T-helper 1 cell treated with Interleukin-12 subunit alpha and Interleukin-12 subunit beta and Interleukin-4 antibody, amounts not matched to agents 30 ng/mL and 1 ng/mL, for 36 hours (primary cell): Measurements from ENCODE around the gene PLEK. TPM values are rescaled to one million over a fixed set of nuclear protein-coding genes. Genes with fewer than 3 reads are reported as not detected.

Experiments used
- intact Hi-C: fragments of 100-400 bp; cut with micrococcal nuclease; formaldehyde crosslinking; loops from one replicate; pipeline ENCODE4 v1.15.1; 2024
- total RNA-seq: library from RNA; stranded (reverse); gene quantifications from 2 replicates; pipeline ENCODE4 v1.2.3, GENCODE V29; 2022

The PLEK gene
- total RNA-seq, 1 donor from 2014 or later, result 3.9 TPM

DNA sequence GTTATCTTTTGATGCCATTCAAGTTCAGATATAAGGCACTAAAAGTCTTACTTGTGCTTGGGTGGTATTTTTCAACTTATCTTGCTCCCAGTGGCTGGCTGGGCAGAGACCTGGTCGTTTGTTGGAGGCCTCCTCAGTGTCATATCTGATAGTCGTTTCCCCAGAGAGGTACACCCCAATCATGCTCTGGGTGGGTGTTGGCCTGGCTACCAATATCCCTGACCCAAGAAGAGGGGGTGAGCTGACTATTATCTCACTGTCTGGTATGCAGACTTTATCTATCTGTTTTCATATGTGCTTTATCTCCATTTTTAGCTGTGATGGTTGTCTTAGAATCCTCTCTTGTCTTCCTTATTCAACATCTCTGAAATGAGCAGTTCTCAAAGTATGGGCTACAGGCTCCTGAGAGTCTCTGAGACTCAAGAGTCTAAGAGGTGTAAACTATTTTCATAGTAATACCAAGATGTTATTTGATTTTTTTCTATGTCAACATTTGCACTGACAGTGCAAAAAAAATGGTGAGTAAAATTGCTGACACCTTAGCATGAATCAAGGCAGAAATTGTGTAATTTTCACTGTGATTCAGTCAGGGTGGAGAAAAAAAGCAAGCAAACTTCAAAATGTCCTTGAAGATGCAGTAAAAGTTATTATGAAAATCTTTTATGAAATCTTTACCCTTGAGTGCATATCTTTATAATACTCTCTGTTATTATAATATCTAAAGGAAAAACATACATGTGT is 12.3 kb upstream of the PLEK start:
- intact Hi-C loops, result no loop called here

DNA sequence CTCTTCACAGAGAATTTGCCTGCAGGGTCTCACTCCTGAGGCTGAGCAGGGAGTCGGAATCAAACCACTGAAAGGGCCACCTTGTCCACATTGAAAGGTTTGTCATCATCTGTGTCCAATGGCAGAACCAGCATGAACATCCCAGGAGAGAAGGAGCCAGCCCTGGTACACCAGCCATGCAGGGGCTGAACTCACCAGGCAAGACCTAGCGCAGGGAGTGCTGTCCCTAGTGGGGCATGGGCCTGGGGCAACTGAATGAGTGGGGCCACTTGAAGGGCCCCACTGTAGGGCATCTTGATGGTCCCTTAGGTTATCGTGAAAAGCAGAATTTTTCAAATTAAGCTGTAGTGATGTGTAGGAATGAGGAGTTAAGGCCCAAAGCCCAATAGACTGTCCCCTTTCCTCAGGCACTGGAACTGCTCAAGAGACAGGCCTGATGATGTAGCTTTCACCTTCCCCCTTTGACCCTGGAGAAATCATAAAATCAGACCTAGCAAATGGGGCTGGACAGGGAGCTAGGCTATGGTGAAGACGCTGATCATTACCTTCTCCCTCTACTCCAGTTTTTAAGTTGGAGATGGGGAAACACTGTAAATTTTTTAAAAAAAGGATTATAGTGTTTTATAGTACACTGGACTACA is 8.4 kb upstream of the PLEK start:
- intact Hi-C loops, result no loop called here

DNA sequence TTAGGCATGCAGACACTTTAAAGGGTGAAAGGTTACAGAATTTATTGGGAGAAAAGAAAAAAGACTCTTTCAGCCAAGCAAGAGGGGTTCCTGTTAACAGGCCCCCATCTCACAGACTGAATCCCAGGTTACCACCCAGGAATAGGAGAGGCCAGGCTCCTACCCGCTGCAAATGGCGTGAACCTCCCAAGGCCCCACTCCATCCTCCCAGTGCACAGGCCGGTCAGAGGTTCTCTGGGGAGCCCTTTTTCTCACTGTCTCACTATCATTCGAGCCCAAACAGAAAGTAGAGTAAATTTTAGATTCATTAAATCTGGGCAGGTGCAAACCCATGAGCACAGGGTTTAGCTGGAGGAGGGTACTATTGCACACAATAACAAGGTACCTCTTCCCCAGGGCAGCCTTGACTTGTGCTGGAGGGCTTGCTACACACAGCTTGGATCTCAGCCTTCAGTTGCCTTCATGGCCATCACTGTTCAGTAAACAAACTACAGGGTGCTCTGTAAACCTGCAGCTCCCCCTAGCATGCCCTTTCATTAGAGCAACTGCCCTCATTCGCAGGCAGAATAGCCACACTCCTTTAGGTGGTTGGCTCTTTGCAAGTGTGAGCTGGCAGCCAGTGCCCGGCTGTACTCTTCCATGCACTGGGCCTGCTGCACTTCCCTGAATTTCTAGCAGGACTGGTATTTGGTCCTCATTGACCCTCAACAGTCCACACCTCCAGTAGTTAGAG is 7.3 kb upstream of the PLEK start:
- intact Hi-C loops, result no loop called here

DNA sequence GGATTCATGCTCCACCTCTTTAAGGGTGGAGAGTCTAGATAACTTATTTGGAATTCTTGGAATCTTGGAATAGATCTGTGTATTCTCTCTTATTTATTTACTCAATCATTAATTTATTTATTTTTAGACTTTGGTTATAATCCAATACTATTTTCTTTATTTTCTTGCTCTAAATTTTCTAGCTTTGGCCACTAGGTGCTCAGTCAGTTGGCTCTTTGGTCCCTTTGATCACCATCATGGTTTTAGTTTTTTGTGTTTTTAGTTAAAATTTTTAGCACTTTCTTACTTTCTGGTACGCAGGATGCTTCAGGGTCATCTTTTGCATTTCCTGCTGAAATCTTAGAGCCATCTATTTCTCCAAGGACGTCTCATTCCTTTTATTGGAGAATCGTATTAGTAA is 5.2 kb upstream of the PLEK start:
- intact Hi-C loops, result loop anchor here (5.0 kb wide), 2 partner anchors 162 to 1027 kb away; partner anchors contain the start of gene GFPT1

DNA sequence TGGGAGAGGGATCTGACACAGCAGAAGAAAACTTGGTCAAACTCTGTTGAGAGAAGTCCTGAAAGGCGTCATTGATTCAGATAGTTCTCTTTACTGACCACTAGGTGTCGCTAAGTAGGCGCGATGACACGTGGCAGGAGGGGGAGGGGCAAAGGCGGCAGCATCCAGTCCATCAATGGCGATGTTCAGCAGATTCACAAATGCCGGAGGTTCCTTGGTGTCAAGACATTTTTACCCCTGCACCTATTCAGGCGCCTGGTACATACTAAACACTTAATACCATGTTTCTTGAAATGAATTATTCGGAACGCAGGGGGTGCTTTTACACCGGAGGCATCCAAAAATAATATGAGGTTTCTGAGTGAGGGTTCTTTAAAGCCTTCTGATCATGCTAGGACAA is 3.0 kb upstream of the PLEK start:
- intact Hi-C loops, result loop anchor here (1.0 to 5.0 kb wide), 10 partner anchors 9 to 1025 kb away; partner anchors contain the start of genes C1D and GFPT1

DNA sequence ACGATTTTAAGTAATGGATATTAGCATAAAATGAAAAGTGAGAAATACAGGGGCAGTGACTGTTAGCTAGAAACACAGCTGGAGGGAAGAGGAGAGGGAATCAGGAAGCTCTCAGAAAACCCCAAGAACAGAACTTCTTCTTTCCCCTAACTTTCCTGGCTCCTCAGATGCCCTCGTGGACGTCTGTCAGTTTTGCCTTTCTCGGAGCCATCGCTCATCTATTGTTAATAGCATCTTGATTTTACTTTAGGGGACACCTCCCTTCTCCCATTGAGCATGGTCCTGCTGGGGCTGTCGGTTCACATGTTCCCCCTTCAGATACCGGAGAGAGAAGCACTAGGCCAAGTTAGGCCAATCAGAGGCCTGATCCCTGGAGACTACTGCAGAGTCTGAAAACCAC is 2.3 kb upstream of the PLEK start:
- intact Hi-C loops, result loop anchor here (1.0 to 5.0 kb wide), 10 partner anchors 9 to 1025 kb away; partner anchors contain the start of genes C1D and GFPT1

DNA sequence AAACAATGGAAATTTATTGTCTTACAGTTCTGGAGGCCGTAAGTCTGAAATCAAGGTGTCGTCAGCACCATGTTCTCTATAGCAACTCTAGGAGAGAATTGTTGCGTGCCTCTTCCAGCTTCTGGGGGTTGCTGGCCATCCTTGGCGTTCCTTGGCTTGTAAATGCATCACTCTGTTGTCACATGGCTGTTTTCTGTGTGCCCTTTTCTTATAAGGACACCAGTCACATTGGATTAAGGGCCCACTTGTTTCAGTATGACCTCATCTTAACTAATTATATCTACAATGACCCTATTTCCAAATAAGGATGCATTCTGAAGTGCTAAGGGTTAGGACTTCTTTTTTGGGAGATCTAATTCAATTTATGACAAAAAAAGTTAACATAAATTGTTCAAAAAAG is 1.4 kb upstream of the PLEK start:
- intact Hi-C loops, result loop anchor here (2.0 to 5.0 kb wide), 5 partner anchors 113 to 1024 kb away; partner anchors contain the start of gene GFPT1

DNA sequence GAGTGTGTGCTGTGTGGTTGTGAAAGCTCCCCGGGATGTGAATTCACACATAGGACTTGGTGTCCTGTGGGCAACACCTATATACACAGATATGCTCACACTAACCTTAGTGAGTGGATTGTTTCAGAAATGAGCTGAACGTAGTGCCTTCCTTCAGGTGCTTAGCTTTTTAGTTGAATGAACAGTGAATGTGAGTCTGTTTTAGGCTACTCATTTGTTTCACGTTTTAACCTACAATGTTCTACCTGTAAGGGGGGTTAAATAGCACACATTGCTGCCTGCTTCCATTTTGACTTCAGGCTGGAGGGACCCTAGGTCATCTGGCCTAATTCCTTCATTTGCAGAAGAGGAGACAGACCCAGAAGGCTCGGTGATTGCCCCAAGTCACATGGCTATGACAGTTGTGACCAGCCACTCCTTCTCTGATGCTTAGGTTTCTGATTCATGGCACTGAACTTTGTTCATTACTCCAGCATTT is 1.0 kb downstream of the PLEK start:
- intact Hi-C loops, result no loop called here

DNA sequence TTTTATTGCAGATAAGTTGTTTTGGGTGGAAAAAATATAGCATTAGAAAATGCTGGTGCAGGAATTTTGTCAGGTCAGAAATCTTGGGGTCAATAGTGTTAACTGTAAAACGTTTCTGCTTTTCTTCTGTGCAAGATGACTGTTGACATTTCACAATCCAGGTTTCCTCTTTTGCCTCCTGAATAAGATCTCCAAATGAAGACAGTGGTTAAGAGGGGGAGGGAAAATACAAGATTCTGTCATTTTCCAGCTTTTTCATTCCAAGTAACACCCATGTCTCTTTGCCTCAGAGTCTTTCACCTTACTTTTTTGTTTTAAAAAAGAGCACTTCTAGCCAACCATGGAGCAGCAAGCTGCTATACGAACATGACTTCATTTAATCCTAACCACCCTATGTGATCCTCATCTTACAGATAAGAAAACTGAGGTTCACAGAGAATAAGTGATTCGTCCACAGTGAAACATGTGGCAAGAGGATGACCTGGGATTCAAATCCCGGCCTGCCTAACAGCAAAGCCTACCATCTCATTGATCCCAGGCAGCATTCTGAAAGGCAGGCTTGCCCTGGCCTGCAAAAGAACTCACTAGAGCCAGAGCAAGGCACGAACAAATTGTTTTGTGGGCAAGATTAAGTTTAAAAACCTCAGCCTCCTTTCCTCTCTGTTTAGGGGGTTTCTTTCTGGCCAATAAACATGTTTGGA is 3.0 kb downstream of the PLEK start:
- intact Hi-C loops, result no loop called here

DNA sequence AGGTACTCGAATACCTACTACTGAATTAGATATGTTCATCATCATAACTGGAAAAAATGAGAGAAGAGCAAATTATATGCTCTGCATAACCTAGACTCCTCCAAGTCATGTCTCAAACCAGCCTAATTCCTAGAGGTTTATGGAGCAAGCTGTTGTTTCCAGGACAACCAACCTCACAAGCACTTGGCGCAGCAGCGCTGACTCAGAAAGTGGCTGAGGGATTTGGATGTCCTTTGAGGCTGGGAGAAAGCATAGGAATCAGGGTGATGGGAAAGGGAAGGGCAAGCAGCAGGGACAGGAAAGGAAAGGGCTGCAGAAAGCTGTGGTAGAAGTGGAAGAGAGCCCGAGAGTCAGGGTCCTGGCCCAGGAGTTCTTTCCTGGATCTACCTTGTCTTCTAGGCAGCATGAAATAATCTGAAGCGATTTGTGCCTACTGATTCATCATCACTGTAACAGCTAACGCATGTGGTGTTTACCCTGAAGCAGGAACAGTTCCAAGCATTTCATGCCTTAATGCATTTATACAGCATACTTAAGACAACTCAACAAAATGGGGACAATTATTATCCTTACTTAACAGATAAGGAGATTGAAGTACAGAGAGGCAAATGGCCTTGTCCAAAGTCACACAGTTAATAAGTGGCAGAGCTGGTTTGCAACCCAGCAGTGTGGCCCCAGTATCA is 3.7 kb downstream of the PLEK start:
- intact Hi-C loops, result no loop called here

DNA sequence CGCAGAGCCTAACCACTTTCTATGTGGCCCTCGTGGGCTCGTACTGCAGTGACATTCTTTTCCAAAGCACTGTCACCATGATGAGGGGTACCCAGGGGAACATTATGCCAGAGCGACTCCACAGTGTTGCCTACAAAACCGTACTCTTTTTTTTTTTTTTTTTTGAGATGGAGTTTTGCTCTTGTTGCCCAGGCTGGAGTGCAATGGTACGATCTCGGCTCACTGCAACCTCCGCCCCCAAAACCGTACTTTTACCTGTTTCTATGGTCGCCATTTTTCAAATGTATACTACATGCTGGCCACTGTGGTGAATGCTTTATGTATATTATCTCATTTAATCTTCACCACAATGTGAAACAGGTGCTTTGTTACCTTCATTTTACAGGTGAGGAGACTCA is 4.3 kb downstream of the PLEK start:
- intact Hi-C loops, result no loop called here

DNA sequence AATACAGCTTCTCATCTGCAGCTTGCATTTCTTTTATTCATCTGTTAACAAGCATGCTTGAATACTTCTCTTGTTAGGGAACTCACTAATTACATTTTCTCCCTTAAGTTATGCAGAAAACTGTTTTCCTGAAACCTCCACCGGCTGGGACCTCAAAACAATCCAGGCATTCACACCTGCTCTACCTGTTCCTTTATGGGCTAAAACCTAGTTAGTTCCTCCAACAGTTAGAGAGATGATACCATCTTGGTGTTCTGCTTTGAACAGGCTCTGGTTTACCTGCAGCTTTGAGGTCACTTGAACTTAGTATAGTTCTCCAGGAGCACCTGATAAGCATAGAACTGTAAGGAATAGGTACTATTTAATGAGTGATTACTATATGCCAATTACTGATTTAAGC is 6.1 kb downstream of the PLEK start:
- intact Hi-C loops, result loop anchor here (1.0 to 10.0 kb wide), 5 partner anchors 8 to 366 kb away; no protein-coding TSS in a partner anchor

DNA sequence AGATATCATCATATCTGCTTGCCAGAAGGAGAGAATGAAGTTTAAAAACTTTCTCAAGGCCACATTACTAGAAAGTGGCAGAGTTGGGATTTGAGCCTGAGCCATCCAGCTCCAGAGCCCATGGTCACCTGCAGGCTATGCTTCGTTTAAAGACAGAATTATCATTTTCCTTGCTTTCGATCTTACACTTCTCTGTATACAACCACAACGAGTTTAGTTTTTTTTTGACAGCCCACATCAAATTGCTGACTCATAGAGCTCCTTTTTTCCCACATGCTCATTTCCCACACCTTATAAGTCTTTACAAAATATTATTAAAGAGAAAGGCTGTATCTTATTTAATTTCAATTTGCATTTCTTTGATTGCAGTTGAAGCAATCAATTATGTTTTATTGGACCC is 6.5 kb downstream of the PLEK start:
- intact Hi-C loops, result loop anchor here (1.0 to 10.0 kb wide), 5 partner anchors 8 to 366 kb away; no protein-coding TSS in a partner anchor

DNA sequence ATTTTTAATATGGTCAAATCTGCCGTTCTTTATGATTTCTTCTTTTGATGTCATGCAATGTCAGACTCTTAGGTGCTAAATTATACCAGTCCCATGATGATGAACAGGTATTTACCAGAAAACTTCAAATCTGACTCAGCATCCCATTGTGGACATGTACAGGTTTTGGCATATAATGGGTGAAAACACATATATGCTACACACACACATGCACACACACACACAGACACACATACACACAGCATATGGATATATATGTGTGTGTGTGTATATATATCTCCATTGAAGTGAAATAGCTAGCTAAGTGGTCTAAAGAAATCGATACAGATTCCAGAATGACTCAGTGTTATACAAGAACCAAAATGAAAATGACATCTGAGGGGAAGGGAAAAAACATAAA is 7.4 kb downstream of the PLEK start:
- intact Hi-C loops, result loop anchor here (5.0 to 10.0 kb wide), 2 partner anchors 282 to 365 kb away; no protein-coding TSS in a partner anchor

DNA sequence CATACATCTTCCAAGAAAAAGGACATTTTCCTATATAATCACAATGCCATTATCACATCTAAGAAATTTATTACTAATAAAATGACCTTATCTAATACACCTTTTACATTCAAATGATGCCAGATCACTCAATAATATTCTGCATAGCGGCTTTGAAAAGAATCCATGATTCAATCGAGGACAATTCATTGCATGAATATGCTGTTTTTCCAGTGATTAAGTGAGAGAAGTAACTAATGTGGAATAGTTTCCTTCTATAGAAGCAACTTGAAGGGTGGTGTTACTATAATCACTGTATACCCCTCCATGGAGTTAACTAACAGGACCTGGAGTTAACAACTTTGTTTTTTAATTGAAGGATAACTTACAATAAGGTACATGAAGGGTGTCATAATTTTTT is 9.1 kb downstream of the PLEK start:
- intact Hi-C loops, result loop anchor here (5.0 to 10.0 kb wide), 2 partner anchors 281 to 363 kb away; no protein-coding TSS in a partner anchor

DNA sequence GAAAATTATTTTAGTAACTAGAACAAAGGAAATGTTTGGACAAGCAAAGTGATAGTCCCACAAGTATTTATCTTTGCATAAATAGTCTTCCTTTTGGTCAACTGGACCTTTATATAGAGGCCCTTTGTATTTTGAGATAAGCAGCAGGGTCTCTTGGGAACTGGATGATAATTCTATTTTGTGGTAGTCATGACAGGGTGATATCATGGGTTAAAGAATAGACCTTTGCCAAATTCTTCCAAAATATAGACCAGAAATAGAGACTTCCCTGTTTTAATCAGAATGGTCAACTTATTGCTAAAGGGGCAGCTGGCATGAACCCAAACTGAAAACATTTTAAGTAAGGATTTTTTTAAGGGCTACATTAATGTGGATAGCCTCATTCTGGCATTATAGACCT is 10.5 kb downstream of the PLEK start:
- intact Hi-C loops, result loop anchor here (10.0 kb wide), 1 partner anchor 279 kb away; no protein-coding TSS in a partner anchor

DNA sequence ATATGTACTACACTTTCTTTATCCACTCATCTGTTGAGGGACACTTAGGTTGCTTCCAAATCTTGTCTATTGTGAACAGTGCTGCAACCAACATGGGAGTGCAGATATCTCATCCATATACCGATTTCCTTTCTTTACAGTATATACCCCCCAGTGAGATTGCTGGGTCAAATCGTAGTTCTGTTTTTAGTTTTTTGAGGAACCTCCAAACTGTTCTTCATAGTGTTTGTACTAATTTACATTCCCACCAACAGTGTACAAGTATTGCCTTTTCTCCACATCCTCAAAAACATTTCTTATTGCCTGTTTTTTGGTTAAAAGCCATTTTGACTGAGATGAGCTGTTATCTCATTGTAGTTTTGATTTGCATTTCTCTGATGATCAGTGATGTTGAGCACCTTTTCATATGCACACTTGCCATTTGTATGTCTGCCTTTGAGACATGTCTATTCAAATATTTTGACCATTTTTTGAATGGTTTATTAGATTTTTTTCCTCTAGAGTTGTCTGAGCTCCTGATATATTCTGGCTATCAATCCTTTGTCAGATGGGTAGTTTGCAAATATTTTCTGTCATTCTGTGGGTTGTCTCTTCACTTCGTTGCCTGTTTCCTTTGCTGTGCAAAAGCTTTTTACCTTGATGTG is 12.2 kb downstream of the PLEK start:
- intact Hi-C loops, result loop anchor here (10.0 kb wide), 1 partner anchor 278 kb away; no protein-coding TSS in a partner anchor

DNA sequence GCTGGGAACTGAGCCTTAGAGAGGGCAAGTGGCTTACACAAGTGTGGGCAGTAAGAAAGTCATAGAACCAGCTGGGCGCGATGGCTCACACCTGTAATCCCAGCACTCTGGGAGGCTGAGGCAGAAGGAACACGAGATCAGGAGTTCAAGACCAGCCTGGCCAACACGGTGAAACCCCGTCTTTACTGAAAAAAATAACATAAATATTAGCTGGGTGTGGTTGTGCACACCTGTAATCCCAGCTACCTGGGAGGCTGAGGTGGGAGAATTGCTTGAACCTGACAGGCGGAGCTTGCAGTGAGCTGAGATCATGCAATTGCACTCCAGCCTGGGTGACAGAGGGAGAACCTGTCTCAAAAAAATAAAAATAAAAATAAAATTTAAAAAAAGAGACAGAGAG is 13.7 kb downstream of the PLEK start:
- intact Hi-C loops, result loop anchor here (1.0 to 10.0 kb wide), 3 partner anchors 7 to 276 kb away; no protein-coding TSS in a partner anchor

DNA sequence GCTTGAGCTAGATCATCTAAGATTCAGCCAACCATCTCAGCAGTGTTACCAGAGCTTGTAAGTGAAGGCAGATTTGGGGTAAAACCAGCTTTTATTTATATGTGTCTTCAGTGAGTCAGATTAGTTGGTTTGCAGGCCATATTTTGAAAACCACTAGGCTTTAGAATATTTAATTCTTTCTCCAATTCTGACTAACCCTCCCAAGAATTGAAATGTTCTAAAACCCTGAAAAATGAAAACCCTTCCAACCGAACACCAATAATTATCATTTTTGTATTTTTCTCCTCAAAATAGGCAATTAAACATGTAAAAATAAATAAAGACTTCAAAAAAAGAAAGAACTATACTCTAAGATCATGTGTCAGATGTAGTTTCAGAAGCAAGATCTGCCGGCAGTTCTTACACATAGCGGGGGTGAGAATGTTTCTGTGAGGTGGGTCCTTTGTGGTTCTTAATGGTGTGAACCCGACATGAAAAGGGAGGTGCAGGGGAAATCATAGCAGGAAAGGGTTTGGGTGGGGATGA is 14.2 kb downstream of the PLEK start:
- intact Hi-C loops, result loop anchor here (1.0 to 10.0 kb wide), 3 partner anchors 8 to 276 kb away; no protein-coding TSS in a partner anchor
